IMR-90 (cell line): ENCODE results near the gene SERPINB10. TPM values are rescaled to one million over a fixed set of nuclear protein-coding genes. Genes with fewer than 3 reads are reported as not detected.

Source experiments
- ATAC-seq: fragments of 200-7000 bp; cut with Tn5 transposase; 2 replicates; pipeline ENCODE4 v1.9.1; 2020; ENCODE audit warnings: low read depth, mild to moderate bottlenecking, moderate library complexity
- BruUV-seq: library from RNA; stranded (reverse); fragments of 400-500 nt; replicated peaks from 2 replicates; lab custom pipeline; 2021; lab: Mats Ljungman, UMichigan
- CTCF ChIA-PET: fragments of 300-600 bp; formaldehyde crosslinking; extraction: SDS; loops from one replicate; lab custom pipeline; 2021; ENCODE audit warnings: antibody characterized with exemption; lab: Yijun Ruan, JAX
- POLR2A ChIA-PET: fragments of 300-600 bp; sonication (Branson Sonifier 250); formaldehyde crosslinking; loops from one replicate; lab custom pipeline; 2022; ENCODE audit warnings: antibody characterized with exemption; ENCODE audit not compliant: unreplicated experiment; lab: Charles Lee
- DNase-seq: peaks from one replicate; pipeline ENCODE4 v3.0.0; 2013
- H2AFZ ChIP-seq: replicated peaks from 2 replicates; pipeline ENCODE3; 2013; ENCODE audit warnings: low read length, mild to moderate bottlenecking; ENCODE audit not compliant: poor library complexity
- H2AK5ac ChIP-seq: 2 replicates; pipeline ENCODE4 v1.6.1; 2013; ENCODE audit warnings: low read depth, low read length, inconsistent platforms
- H2AK9ac ChIP-seq: replicated peaks from 2 replicates; pipeline ENCODE3; 2013; ENCODE audit warnings: mild to moderate bottlenecking, low read depth, low read length, moderate library complexity; ENCODE audit not compliant: poor library complexity
- H2BK120ac ChIP-seq: 2 replicates; pipeline ENCODE4 v1.6.1; 2013; ENCODE audit warnings: low read depth, low read length, inconsistent platforms
- H2BK15ac ChIP-seq: 3 replicates; pipeline ENCODE4 v1.6.1; 2013; ENCODE audit warnings: low read depth, low read length, inconsistent platforms
- H2BK20ac ChIP-seq: 2 replicates; pipeline ENCODE4 v1.6.1; 2013; ENCODE audit warnings: low read depth, mild to moderate bottlenecking, inconsistent platforms, low read length, moderate library complexity
- H2BK5ac ChIP-seq: 2 replicates; pipeline ENCODE4 v1.6.1; 2013; ENCODE audit warnings: mild to moderate bottlenecking, low read depth, low read length, inconsistent platforms; ENCODE audit not compliant: poor library complexity, severe bottlenecking
- H3K14ac ChIP-seq: replicated peaks from 2 replicates; pipeline ENCODE4 v1.6.1; 2013; ENCODE audit warnings: low read depth, low read length, inconsistent platforms
- H3K18ac ChIP-seq: 2 replicates; pipeline ENCODE4 v1.6.1; 2013; ENCODE audit warnings: low read depth, low read length, control low read depth
- H3K23ac ChIP-seq: 2 replicates; pipeline ENCODE4 v1.6.1; 2013; ENCODE audit warnings: low read depth, low read length, inconsistent platforms
- H3K27ac ChIP-seq: 2 replicates; pipeline ENCODE4 v1.5.1; 2013; ENCODE audit warnings: mild to moderate bottlenecking, control low read depth, low read length; ENCODE audit not compliant: insufficient read depth
- H3K27me3 ChIP-seq: 2 replicates; pipeline ENCODE4 v1.6.1; 2013; ENCODE audit warnings: low read length; ENCODE audit not compliant: control insufficient read depth, insufficient read depth
- H3K36me3 ChIP-seq: 2 replicates; pipeline ENCODE4 v1.6.1; 2013; ENCODE audit warnings: low read length, mixed read lengths; ENCODE audit not compliant: control insufficient read depth, insufficient read depth
- H3K4ac ChIP-seq: 2 replicates; pipeline ENCODE4 v1.6.1; 2013; ENCODE audit warnings: low read depth, low read length, inconsistent platforms
- H3K4me1 ChIP-seq: 2 replicates; pipeline ENCODE4 v1.6.1; 2013; ENCODE audit warnings: low read length, mixed read lengths; ENCODE audit not compliant: control insufficient read depth, insufficient read depth
- H3K4me2 ChIP-seq: 2 replicates; pipeline ENCODE4 v1.6.1; 2013; ENCODE audit warnings: low read depth, mild to moderate bottlenecking, control low read depth, low read length, moderate library complexity
- H3K4me3 ChIP-seq: 2 replicates; pipeline ENCODE4 v1.5.1; 2013; ENCODE audit warnings: low read depth, mild to moderate bottlenecking, control low read depth, low read length, moderate library complexity; ENCODE audit not compliant: insufficient read depth
- H3K56ac ChIP-seq: 2 replicates; pipeline ENCODE4 v1.6.1; 2013; ENCODE audit warnings: low read length, inconsistent platforms; ENCODE audit not compliant: insufficient read depth; ENCODE audit errors: extremely low read depth
- H3K79me1 ChIP-seq, 2 experiments: 2 replicates each; pipeline ENCODE4 v1.6.1; 2013; ENCODE audit warnings: low read length in 2 of 2, inconsistent platforms in 1 of 2, low read depth in 1 of 2
- H3K9ac ChIP-seq: 2 replicates; pipeline ENCODE4 v1.6.1; 2013; ENCODE audit warnings: low read depth, low read length, control low read depth
- H3K9me1 ChIP-seq: 2 replicates; pipeline ENCODE4 v1.6.1; 2013; ENCODE audit warnings: low read length, inconsistent platforms; ENCODE audit not compliant: insufficient read depth
- H3K9me3 ChIP-seq: 2 replicates; pipeline ENCODE4 v1.6.1; 2013; ENCODE audit warnings: low read length; ENCODE audit not compliant: control insufficient read depth, insufficient read depth
- H4K20me1 ChIP-seq: 2 replicates; pipeline ENCODE4 v1.6.1; 2013; ENCODE audit warnings: low read length, inconsistent platforms; ENCODE audit not compliant: insufficient read depth
- H4K5ac ChIP-seq: 2 replicates; pipeline ENCODE4 v1.6.1; 2013; ENCODE audit warnings: mild to moderate bottlenecking, low read depth, low read length, control low read depth
- H4K8ac ChIP-seq, 2 experiments: 2 replicates each; pipeline ENCODE4 v1.6.1; 2013; ENCODE audit warnings: low read depth in 2 of 2, low read length in 2 of 2, control low read depth in 1 of 2, inconsistent platforms in 1 of 2
- H4K91ac ChIP-seq: 2 replicates; pipeline ENCODE4 v1.6.1; 2013; ENCODE audit warnings: low read depth, low read length, inconsistent platforms; ENCODE audit not compliant: insufficient read depth
- POLR2A ChIP-seq: IDR thresholded peaks from 2 replicates; pipeline ENCODE4 v1.6.1; 2012; ENCODE audit warnings: mild to moderate bottlenecking, low read depth, low read length
- RFX5 ChIP-seq: IDR thresholded peaks from 2 replicates; pipeline ENCODE4 v1.8.0; 2012; ENCODE audit warnings: low read depth, mild to moderate bottlenecking, low read length, moderate library complexity
- WGBS, 2 experiments: methylation state at CpG; one replicate each; pipeline versions ENCODE4 v1.1.5 to v1.1.7; 2013; ENCODE audit warnings: missing lambda C conversion rate in 2 of 2; ENCODE audit not compliant: insufficient read length in 1 of 2; ENCODE audit errors: extremely low coverage in 2 of 2; 5-methylcytosine and 5-hydroxymethylcytosine counted together
- dilution Hi-C: fragments of 300-500 bp; cut with HindIII; formaldehyde crosslinking; loops from one replicate; pipeline ENCODE4 v1.14.3; 2018; ENCODE audit warnings: low sequenced_read_pairs; ENCODE audit not compliant: unreplicated experiment
- in situ Hi-C: fragments of 300-500 bp; cut with MboI; formaldehyde crosslinking; loops from 3 replicates; pipeline ENCODE4 v1.14.3; 2019; ENCODE audit warnings: low sequenced_read_pairs, inconsistent platforms, mixed read lengths
- intact Hi-C: fragments of 100-400 bp; cut with micrococcal nuclease; formaldehyde crosslinking; loops from 2 replicates; pipeline ENCODE4 v1.10.0; 2022
- polyA plus RNA-seq, 3 experiments: library from polyadenylated mRNA; depleted of rRNA; stranded (reverse); fragments of >200 nt; gene quantifications; 2 replicates each; pipeline ENCODE4 v1.2.3, GENCODE V29; 2012; ENCODE audit warnings: low replicate concordance in 1 of 3
- total RNA-seq: library from RNA; depleted of rRNA; stranded (reverse); fragments of >200 nt; gene quantifications from 2 replicates; pipeline ENCODE4 v1.2.3, GENCODE V29; 2012

SERPINB10 gene
- total and polyA plus RNA-seq, 2 of the 4 experiments (the other 2 are of a cell fraction): not detected

DNA sequence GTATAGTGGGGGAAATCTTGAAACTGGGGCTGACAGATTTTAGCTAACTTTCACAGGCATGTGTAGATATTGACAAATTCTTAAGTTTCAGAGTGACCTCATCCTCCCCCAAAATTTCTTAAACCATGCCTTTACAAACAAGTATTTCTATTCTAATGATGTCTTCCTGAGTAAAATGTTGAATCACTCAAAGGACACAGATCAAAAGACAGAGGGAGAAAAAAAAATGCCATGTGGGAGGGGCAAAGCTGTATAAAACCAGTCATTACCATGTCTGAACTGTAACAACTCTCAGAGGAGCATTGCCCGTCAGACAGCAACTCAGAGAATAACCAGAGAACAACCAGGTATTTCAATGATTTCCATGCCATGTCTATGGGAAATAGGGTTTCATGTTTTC, 20.3 kb upstream of the SERPINB10 start, which contains the start of gene SERPINB2:
Gene SERPINB2, plus strand, starts transcription at position 282 of the 400 bp plus-strand sequence. CDS start 3,740 bp downstream, outside the sequence.
- no peak within 1 kb of the TSS for H3K56ac ChIP-seq
- CTCF ChIA-PET: no interaction called here
- H3K4ac ChIP-seq: no peak within 1 kb of the TSS
- H3K9me1 ChIP-seq: no peaks in the 10 kb centered on the region; the same call in 1 of the 2 replicates
- H3K14ac ChIP-seq: no peak within 1 kb of the TSS
- DNase-seq: peak; percentile 41
- WGBS, 2 experiments: no CpG with 5 or more reads among the region's 1 CpG
- no peak within 1 kb of the TSS for H3K4me2 ChIP-seq
- intact Hi-C loops: no loop called here
- H3K23ac ChIP-seq: no peak within 1 kb of the TSS
- H4K91ac ChIP-seq: no peak within 1 kb of the TSS
- H3K79me1 ChIP-seq: no peaks in the 10 kb centered on the region
- H2AK5ac ChIP-seq: no peak within 1 kb of the TSS
- no peak within 1 kb of the TSS for H4K8ac ChIP-seq
- no peak within 1 kb of the TSS for H2BK5ac ChIP-seq
- no peak within 1 kb of the TSS for H3K18ac ChIP-seq
- no peaks in the 10 kb centered on the region for H3K4me1 ChIP-seq
- H3K36me3 ChIP-seq: no peaks in the 10 kb centered on the region
- dilution Hi-C loops: no loop called here
- no peak within 1 kb of the TSS for H2BK15ac ChIP-seq
- no peaks in the 10 kb centered on the region for H3K27me3 ChIP-seq
- H3K9me3 ChIP-seq: no peaks in the 10 kb centered on the region
- no peak within 1 kb of the TSS for H2BK120ac ChIP-seq
- no peak within 1 kb of the TSS for H2AFZ ChIP-seq
- no peak within 1 kb of the TSS for H2AK9ac ChIP-seq
- no peak for ATAC-seq
- BruUV-seq: no TSS peak
- POLR2A ChIA-PET: no interaction called here
- H2BK20ac ChIP-seq: no peak within 1 kb of the TSS
- no peak within 1 kb of the TSS for H4K5ac ChIP-seq
- TF ChIP-seq POLR2A: peak; percentile 59
- no peak for TF ChIP-seq RFX5
- no peak within 1 kb of the TSS for H3K4me3 ChIP-seq
- H4K20me1 ChIP-seq: no peaks in the 10 kb centered on the region
- in situ Hi-C loops: no loop called here
- no peak within 1 kb of the TSS for H3K9ac ChIP-seq
- H3K27ac ChIP-seq: no peak within 1 kb of the TSS
